Measurements from ENCODE around the gene PGS1.

DNA sequence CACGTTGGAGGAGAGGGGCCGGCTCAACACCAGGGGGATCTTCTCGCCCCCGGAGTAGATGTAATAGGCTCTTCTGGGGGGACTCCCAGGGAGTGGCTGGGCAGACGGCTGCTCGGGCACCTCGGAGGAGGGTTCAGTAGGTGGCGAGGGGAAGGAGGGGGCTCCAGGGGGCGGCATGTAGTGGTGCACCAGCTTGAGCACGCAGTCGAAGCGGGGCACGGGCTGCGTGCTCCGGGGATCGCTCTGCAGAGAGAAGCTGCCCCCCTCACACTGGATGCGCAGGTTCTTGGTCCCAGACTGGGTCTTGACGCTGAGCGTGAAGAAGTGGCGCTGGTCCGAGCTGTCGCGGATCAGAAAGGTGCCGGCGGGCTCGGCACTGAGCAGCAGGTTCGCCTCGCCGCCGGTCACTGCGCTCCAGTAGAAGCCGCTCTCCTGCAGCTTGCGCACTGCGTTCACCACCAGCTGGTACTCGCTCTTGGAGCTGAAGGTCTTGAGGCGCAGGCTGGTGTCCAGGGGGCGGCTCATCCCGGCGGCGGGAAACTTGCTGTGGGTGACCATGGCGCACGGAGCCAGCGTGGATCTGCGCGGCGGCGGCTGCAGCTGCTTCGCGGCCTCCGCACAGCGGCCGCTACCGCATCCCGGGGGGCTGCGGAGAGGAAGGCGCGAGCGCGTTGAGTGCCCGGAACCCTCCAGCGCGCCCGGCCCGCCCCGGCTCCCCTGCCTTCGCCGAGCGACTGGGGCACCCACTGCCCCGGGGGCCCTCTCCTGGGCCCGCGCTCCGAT is 19.7 kb upstream of the PGS1 start:
- TF ChIP-seq EZH2 (IDR thresholded peaks at IDR 0.05; ENCODE audit: borderline replicate concordance, low read depth, low read length, severe bottlenecking): no peak
- TF ChIP-seq, protein P1, sequence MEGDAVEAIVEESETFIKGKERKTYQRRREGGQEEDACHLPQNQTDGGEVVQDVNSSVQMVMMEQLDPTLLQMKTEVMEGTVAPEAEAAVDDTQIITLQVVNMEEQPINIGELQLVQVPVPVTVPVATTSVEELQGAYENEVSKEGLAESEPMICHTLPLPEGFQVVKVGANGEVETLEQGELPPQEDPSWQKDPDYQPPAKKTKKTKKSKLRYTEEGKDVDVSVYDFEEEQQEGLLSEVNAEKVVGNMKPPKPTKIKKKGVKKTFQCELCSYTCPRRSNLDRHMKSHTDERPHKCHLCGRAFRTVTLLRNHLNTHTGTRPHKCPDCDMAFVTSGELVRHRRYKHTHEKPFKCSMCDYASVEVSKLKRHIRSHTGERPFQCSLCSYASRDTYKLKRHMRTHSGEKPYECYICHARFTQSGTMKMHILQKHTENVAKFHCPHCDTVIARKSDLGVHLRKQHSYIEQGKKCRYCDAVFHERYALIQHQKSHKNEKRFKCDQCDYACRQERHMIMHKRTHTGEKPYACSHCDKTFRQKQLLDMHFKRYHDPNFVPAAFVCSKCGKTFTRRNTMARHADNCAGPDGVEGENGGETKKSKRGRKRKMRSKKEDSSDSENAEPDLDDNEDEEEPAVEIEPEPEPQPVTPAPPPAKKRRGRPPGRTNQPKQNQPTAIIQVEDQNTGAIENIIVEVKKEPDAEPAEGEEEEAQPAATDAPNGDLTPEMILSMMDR (IDR thresholded peaks at IDR 0.05; ENCODE audit: borderline replicate concordance, extremely low read depth, low read length, poor library complexity, severe bottlenecking): no peak

Measured in DND-41 (cell line).